ENCODE measurements around the gene L1CAM.

Gene L1CAM

GRCh38 chrX:153862369-153863250 lies 23.4 kb downstream of the L1CAM start:
- DNase-seq: no peak

- no peak for DNase-seq
These were observed 24.2 kb downstream of the L1CAM start for GRCh38 chrX:153861733-153862310.

DNA sequence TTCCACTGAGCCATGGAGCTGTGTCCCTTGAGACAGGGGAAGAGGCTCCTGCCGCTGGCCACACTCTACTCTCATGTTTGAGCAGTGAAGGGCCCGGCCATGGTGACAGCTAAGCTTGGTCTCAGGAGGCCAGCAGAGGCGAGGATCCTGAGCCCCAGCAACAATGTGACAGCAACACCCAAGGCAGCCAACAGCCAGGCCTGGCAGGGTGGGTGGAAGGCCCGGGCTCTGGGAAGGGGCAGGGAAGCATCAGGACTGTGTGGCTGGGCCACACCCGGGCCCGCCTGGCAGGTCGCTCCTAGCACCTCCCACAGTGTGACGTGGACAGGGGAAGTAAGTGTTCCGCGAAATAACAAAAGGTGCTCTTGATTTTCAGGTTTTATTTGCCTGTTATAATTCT lies 24.8 kb downstream of the L1CAM start:
- no peak for DNase-seq

- DNase-seq: no peak
These were observed 28.5 kb downstream of the L1CAM start for GRCh38 chrX:153857348-153857903.

DNA sequence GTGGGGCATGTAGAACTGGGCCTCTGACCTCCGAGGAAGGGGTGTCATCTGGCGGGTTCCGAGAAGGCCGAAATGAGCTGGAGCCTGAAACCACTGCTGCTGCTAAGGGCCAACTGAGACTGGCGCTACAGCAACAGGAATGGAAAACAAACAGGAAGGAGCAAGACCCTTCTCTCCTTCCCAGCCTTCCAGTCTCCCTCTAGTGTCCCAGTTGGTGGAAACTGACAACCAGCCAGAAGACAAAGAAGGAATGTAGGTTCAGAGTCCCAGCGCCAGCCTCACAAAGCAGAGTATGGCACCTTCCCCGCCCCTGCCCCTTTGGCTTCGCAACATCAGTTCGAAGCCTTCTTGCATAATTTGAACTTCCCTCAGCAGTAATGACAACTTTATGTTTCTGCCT lies 31.3 kb downstream of the L1CAM start:
- DNase-seq: no peak

GRCh38 chrX:153853902-153854267 lies 32.1 kb downstream of the L1CAM start:
- DNase-seq: no peak

DNA sequence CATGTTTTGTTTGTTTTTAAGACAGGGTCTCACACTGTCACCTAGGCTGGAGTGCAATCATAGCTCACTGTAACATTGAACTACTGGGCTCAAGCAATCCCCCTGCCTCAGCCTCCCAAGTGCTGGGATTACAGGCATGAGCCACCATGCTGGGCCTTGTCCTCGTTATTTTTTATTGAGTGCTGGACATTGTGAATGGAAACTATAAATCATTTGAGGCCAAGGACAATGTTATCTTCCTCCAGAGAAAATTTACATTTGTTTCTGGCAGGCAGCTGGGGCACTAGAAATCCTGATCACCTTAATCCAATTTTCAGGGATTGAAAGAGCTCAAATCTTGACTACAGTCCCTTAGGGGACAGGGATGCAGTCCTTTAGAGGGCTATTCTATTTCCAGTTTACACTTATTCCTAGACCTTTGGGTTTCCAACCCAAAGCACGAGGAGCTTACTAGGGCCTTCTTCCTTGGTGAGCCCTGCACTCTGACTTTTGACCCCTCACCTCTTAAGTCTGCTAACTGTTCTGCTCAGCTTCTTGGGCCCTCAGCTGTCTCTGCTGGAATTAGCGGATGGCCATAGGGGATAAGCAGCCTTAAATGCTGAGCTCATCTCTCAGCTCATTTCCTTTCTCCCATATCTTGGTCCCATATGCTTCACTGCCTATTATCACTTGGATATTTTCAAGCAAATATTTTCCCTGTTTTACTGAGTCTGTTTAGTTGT lies 32.6 kb downstream of the L1CAM start:
- DNase-seq: no peak

GRCh38 chrX:153851981-153852380 lies 34.0 kb downstream of the L1CAM start:
- no peak for DNase-seq

DNA sequence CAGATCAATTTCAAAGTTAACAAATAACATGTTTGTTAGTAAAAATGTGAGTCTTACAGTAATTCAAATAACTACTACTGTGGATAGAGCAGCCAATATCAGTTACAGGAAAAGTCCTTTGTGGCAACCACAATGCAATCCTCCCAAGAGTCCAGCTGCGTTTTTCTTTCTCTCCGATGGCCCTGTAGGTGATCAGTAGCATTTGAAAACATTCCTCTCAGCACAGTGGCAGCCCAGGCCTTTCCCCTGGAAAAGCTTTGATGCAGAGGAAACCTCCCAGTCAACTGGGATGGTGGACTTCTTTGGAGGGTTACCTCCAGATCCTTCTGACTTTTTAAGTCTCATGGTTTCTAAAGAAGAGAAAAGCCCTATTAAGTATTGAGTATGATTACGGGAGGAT lies 37.6 kb downstream of the L1CAM start:
- DNase-seq: no peak

DNA sequence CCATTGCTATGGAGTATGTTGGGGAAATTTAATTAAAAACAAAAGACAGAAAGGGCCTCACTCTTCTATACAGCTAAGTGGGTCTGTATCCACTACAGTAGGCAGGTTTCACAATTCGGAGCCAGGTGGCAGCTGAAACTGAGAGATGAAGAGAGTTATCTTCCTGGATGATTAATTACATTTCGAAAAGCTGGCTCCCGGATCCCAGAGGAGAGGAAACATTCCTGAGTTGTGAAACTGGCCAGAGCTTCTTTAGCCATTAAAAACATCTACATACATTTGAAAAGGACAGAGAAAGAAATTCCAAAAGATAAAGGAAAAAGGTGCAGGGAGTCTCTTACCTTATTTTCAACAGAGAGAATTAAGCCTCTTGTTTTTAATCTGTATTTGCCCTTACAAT lies 40.1 kb downstream of the L1CAM start:
- DNase-seq: no peak

GRCh38 chrX:153845195-153845594 lies 40.8 kb downstream of the L1CAM start:
- DNase-seq: no peak

- DNase-seq: no peak
These were observed 41.4 kb downstream of the L1CAM start for GRCh38 chrX:153844509-153845082.

DNA sequence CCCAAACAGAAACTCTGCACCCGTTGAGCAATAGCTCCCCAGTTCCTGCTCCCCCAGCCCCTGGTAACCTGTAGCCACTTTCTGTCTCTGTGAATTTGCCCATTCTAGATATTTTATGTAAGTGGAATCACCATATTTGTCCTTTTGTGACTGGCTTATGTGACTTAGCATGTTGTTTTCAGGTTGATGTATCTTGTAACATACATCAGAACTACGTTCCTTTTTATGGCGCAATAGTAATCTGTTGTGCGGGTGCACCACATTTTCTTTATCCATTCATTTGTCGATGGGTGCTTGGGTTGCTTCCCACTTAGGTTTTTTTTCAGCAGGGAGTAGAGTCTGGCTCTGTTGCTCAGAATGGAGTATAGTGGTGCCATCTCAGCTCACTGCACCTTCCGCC lies 49.1 kb downstream of the L1CAM start:
- no peak for DNase-seq

DNA sequence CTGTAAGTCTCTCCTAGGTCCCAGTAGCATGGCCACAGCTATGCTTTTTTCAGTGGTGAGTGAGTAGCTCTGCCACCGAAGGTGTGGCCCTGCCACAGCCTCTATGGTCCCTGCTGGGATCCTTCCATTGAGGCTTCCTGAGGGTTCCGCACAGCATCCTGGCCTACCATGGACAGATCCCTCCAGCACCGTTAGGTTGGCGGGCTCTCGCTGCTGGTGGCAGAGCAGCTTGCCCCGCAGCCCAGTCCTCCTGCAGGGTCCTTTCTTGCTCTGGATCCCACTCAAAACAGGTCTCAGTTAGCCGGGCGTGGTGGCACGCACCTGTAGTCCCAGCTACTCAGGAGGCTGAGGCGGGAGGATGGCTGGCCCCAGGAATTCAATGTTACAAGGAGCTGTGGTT lies 53.2 kb downstream of the L1CAM start:
- DNase-seq: no peak

DNA sequence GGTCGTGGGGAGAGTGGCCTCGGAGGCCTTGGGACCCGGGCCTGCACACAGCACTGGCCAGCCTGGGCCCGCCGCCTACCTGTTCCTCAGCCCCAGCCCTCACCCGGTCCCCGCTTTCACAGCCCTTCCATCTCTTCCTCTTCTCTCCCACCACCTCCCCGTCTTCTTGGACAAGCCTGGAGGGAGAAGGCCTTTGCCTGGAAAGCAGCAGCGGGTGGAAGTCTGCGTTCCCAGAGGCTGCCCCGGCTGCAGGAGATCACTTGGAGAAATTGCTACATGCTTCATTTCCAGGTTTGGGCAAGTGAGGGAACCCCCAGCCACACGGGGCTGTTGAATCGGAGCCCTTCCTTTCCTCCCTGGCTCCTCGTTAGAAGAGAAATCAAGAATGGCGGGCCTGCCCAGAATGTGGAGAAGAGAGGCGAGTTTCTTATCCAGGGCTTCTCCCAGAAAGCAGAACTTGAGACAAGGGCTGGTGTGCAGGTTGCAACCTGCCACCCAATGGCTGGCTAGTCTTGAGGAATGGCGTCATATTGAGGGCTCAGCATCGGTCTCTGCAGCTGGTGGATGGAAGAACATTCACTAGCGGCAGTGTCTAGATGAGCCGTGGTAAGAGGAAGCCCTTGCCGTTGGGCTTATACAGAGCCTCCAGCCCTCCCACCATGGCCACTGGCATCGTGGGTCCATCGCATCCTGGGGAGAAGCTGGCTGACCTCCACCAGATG lies 54.4 kb downstream of the L1CAM start:
- no peak for DNase-seq

DNA sequence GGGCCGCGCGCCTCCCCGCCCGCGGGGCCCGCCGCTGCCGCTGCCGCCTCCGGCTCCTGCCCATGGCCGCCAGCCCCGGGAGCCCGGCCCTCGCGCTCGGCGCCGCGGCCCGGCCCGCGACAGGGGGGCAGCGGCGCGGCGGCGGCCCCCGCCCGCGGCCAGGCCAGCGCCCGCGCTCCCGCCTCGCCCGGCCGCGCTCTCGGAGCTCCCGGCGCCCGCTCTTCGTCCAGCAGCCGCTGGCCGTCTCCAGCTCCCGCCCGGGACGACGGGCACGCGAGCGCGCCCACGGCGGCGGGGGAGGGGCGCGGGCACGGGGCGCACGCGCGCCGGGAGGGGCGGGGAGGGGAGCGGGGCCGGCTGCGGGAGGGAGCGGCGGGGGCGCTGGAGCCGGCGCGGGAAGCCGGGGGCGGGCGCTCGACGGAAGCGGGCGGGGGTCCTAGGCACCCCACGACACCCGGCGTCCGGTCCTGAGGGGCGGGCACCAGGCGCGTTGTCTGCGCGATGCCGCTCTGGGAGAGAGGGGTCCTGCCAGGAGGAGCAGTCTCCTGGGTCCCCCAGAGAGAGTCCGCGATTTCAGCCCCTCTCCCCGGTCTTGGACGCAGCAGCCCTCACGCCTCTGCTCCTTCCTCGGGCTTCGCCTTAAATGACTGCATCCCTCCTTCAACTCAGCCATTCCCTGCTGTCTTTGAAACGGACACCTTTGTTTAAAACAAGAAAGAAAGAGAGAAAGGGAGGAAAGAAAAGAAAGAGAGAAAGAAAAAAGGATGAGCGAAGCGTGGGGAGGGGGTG lies 55.1 kb downstream of the L1CAM start:
- no peak for DNase-seq

DNA sequence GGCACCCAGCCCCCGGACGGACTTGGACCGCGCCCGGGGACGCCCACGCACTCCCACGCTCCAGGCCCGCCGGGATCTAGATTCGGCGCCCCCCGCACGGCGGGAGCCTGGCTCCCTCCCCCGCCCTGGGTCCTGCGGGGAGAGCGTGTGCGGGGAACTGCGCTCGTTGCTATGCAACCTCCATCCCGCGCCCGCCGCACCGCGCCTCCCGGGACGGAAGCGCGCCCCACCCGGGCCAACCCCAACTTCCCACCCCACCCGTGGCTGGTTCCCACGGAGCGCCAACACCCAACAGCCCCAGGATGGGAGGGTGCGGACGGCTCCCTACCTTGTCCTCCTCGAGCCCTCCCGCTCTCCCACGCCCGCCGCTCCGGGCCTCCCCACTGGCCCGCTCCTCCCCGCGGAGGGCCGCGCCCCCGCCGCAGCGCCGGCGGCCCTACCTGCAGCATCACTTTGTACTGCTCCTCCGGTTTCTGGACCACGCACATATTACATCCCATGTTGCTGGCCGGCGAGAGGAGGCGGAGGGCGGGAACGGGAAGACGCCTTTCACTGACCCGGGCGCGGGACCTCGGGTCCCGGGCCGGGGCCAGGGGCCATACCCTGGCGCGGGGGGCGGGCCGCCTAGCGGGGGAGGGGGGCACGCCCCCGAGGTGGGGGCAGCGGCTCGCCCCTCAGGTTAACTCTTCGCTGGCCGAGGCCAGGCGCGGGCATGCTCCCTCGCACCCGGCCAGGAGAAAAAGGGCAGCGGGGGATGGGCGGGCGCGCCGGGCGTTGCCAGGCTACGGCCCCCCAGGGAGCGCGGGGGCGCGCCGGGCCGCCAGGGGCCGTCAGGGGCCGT lies 56.0 kb downstream of the L1CAM start, which contains the start of gene PDZD4:
PDZD4 (minus strand) TSS at position 746 of the 841 bp plus-strand sequence; CDS start at position 500, 246 bp downstream.
- no peak for DNase-seq

GRCh38 chrX:153829549-153829798 lies 56.5 kb downstream of the L1CAM start:
- no peak for DNase-seq

GRCh38 chrX:153828723-153829548 lies 57.0 kb downstream of the L1CAM start:
- DNase-seq: no peak

GRCh38 chrX:153828308-153828707 lies 57.7 kb downstream of the L1CAM start:
- DNase-seq: no peak
